WTC11 (cell line): ENCODE data around the gene C4orf33. TPM values are rescaled to one million over a fixed set of nuclear protein-coding genes. Genes with fewer than 3 reads are reported as not detected.

ENCODE experiments used
- ATAC-seq: fragments of 200-7000 bp; cut with Tn5 transposase; 2 replicates; pipeline ENCODE4 v1.10.0; 2021; ENCODE audit warnings: mild to moderate bottlenecking, moderate library complexity
- CTCF ChIA-PET: fragments of 300-600 bp; sonication (Branson Sonifier 250); formaldehyde crosslinking; loops from one replicate; lab custom pipeline; 2021; ENCODE audit warnings: antibody characterized with exemption; lab: Charles Lee
- POLR2A ChIA-PET: fragments of 350-600 bp; sonication (Branson Sonifier 250); formaldehyde crosslinking; loops from one replicate; lab custom pipeline; 2021; ENCODE audit warnings: antibody characterized with exemption; lab: Charles Lee
- DNase-seq: peaks from one replicate; pipeline ENCODE4 v3.0.0; 2021; ENCODE audit warnings: low spot score
- H3K27ac Mint-ChIP-seq: 2 replicates; pipeline ENCODE4 v1.8.0; 2021; ENCODE audit warnings: mixed read lengths
- H3K27me3 Mint-ChIP-seq: 2 replicates; pipeline ENCODE4 v1.8.0; 2021; ENCODE audit warnings: low read depth, mild to moderate bottlenecking, moderate library complexity, mixed read lengths
- H3K36me3 Mint-ChIP-seq: 2 replicates; pipeline ENCODE4 v1.8.0; 2021; ENCODE audit warnings: mixed read lengths
- H3K4me1 Mint-ChIP-seq: 2 replicates; pipeline ENCODE4 v1.8.0; 2022; ENCODE audit warnings: mixed read lengths
- H3K4me3 Mint-ChIP-seq: 2 replicates; pipeline ENCODE4 v1.8.0; 2021; ENCODE audit warnings: mild to moderate bottlenecking, moderate library complexity, mixed read lengths
- H3K9me3 Mint-ChIP-seq: 2 replicates; pipeline ENCODE4 v1.8.0; 2021; ENCODE audit warnings: mixed read lengths
- ATF2 ChIP-seq: sonication (generic); formaldehyde crosslinking; IDR thresholded peaks from 2 replicates; pipeline ENCODE4 v1.8.1; 2022; ENCODE audit warnings: low read depth, missing genetic modification reagents, borderline replicate concordance
- CDX4 ChIP-seq: fragments of 250-450 bp; sonication (Bioruptor Pico); IDR thresholded peaks from 2 replicates; pipeline ENCODE4 v1.9.0; 2021; ENCODE audit warnings: moderate library complexity, mild to moderate bottlenecking, inconsistent platforms, borderline replicate concordance
- E2F1 ChIP-seq: sonication (generic); formaldehyde crosslinking; IDR thresholded peaks from 2 replicates; pipeline ENCODE4 v1.8.0; 2022; ENCODE audit warnings: mild to moderate bottlenecking, missing genetic modification reagents
- E2F4 ChIP-seq: sonication (generic); formaldehyde crosslinking; IDR thresholded peaks from 2 replicates; pipeline ENCODE4 v1.8.1; 2022; ENCODE audit warnings: low read depth, mild to moderate bottlenecking, moderate library complexity, missing genetic modification reagents, borderline replicate concordance
- ERG ChIP-seq: fragments of 250-450 bp; sonication (Bioruptor Pico); IDR thresholded peaks from 2 replicates; pipeline ENCODE4 v1.8.0; 2021; ENCODE audit warnings: mild to moderate bottlenecking
- FOXJ3 ChIP-seq: sonication (generic); formaldehyde crosslinking; IDR thresholded peaks from 2 replicates; pipeline ENCODE4 v1.9.0; 2021; ENCODE audit warnings: missing genetic modification reagents, mild to moderate bottlenecking, borderline replicate concordance
- JAZF1 ChIP-seq: fragments of 250-450 bp; sonication (Bioruptor Pico); IDR thresholded peaks from 2 replicates; pipeline ENCODE4 v1.9.0; 2021; ENCODE audit warnings: moderate library complexity, mild to moderate bottlenecking, inconsistent platforms
- MLX ChIP-seq: sonication (generic); formaldehyde crosslinking; IDR thresholded peaks from 2 replicates; pipeline ENCODE4 v1.8.1; 2023; ENCODE audit warnings: mild to moderate bottlenecking, missing genetic modification reagents, moderate library complexity
- NR2C2 ChIP-seq: sonication (generic); formaldehyde crosslinking; IDR thresholded peaks from 2 replicates; pipeline ENCODE4 v1.8.0; 2022; ENCODE audit warnings: mild to moderate bottlenecking, missing genetic modification reagents
- RORB ChIP-seq: fragments of 250-450 bp; sonication (Bioruptor Pico); IDR thresholded peaks from 2 replicates; pipeline ENCODE4 v1.9.0; 2021; ENCODE audit warnings: mild to moderate bottlenecking
- SMAD3 ChIP-seq: sonication (generic); formaldehyde crosslinking; IDR thresholded peaks from 2 replicates; pipeline ENCODE4 v1.8.0; 2022; ENCODE audit warnings: missing genetic modification reagents, mild to moderate bottlenecking, borderline replicate concordance
- TEAD1 ChIP-seq: sonication (generic); formaldehyde crosslinking; IDR thresholded peaks from 2 replicates; pipeline ENCODE4 v1.8.0; 2022; ENCODE audit warnings: mild to moderate bottlenecking, missing genetic modification reagents
- TEAD4 ChIP-seq: sonication (generic); formaldehyde crosslinking; IDR thresholded peaks from 2 replicates; pipeline ENCODE4 v1.8.0; 2022; ENCODE audit warnings: mild to moderate bottlenecking, missing genetic modification reagents
- USF1 ChIP-seq: sonication (generic); formaldehyde crosslinking; IDR thresholded peaks from 2 replicates; pipeline ENCODE4 v1.8.0; 2022; ENCODE audit warnings: mild to moderate bottlenecking, missing genetic modification reagents
- ZNF219 ChIP-seq: sonication (generic); formaldehyde crosslinking; IDR thresholded peaks from 2 replicates; pipeline ENCODE4 v1.8.0; 2023; ENCODE audit warnings: missing genetic modification reagents, mild to moderate bottlenecking, borderline replicate concordance
- ZNF396 ChIP-seq: fragments of 250-450 bp; sonication (Bioruptor Pico); IDR thresholded peaks from 2 replicates; pipeline ENCODE4 v1.8.0; 2021; ENCODE audit warnings: mild to moderate bottlenecking, moderate library complexity, borderline replicate concordance
- ZNF512 ChIP-seq: sonication (generic); formaldehyde crosslinking; IDR thresholded peaks from 2 replicates; pipeline ENCODE4 v1.8.1; 2022; ENCODE audit warnings: missing genetic modification reagents, borderline replicate concordance
- ZNF671 ChIP-seq: fragments of 250-450 bp; sonication (Bioruptor Pico); IDR thresholded peaks from 2 replicates; pipeline ENCODE4 v1.8.0; 2021; ENCODE audit warnings: mild to moderate bottlenecking
- total RNA-seq: library from RNA; stranded (reverse); gene quantifications from 3 replicates; pipeline ENCODE4 v1.2.3, GENCODE V29; 2021

Gene C4orf33
- total RNA-seq, 1 experiment from 2014 or later, result 6.9 TPM

- TF ChIP-seq E2F4 (CRISPR knock-in tag) (peak; percentile 26; the same call in 1 of the 2 replicates), E2F1 (CRISPR knock-in tag) (peak; percentile 60; the same call in 1 of the 2 replicates), ERG (CRISPR knock-in tag) (no peak), ZNF396 (CRISPR knock-in tag) (no peak), ZNF219 (CRISPR knock-in tag) (0 out of 2 replicates have a peak, but pooled peaks have one; percentile 73), ATF2 (CRISPR knock-in tag) (no peak), NR2C2 (no peak), SMAD3 (CRISPR knock-in tag) (peak; percentile 19; the same call in 1 of the 2 replicates), TEAD1 (CRISPR knock-in tag) (peak; percentile 93), RORB (CRISPR knock-in tag) (no peak), USF1 (peak; percentile 60; the same call in 1 of the 2 replicates), CDX4 (no peak), ZNF671 (CRISPR knock-in tag) (no peak)
Measured at GRCh38 chr4:129093191-129093920, 2.6 kb upstream of the C4orf33 start, which contains the start of gene SCLT1 (continued).

- DNase-seq (no peak), ATAC-seq (no peak)
- H3K27ac Mint-ChIP-seq, result no peak overlapping the region
- ChIA-PET POLR2A (no interaction called here), CTCF (no interaction called here)
- H3K9me3 Mint-ChIP-seq, result no peaks in the 10 kb centered on the region
- H3K4me1 Mint-ChIP-seq, result peaks cover 13% of the 10 kb centered on the region
- H3K36me3 Mint-ChIP-seq, result no peaks in the 10 kb centered on the region
- no peak overlapping the region for H3K4me3 Mint-ChIP-seq
- H3K27me3 Mint-ChIP-seq, result no peaks in the 10 kb centered on the region
- no peak for TF ChIP-seq CDX4
- no peak for TF ChIP-seq FOXJ3 (CRISPR knock-in tag)
- no peak for TF ChIP-seq MLX (CRISPR knock-in tag)
- no peak for TF ChIP-seq JAZF1 (CRISPR knock-in tag)
- no peak for TF ChIP-seq ZNF512
- no peak for TF ChIP-seq E2F1 (CRISPR knock-in tag)
- TF ChIP-seq TEAD4 (CRISPR knock-in tag), result no peak
Measured at GRCh38 chr4:129094347-129094746, 1.6 kb upstream of the C4orf33 start.
